Neural progenitor cell (in vitro differentiated cells): ENCODE data around the gene UBB. TPM values are rescaled to one million over a fixed set of nuclear protein-coding genes. Genes with fewer than 3 reads are reported as not detected.
A peak's percentile ranks its signal among the peaks of the same experiment; 100 is the strongest.

Experiments used
- DNase-seq: peaks from one replicate; pipeline ENCODE4 v3.0.0-alpha.2; 2016; ENCODE audit warnings: low spot score
- H2AFZ ChIP-seq: fragments of 200-600 bp; sonication (generic); replicated peaks from 2 replicates; pipeline ENCODE4 v1.6.1; 2016; ENCODE audit warnings: antibody characterized with exemption
- H3F3A ChIP-seq: fragments of 200-600 bp; sonication (generic); 2 replicates; pipeline ENCODE4 v1.6.1; 2016; ENCODE audit warnings: antibody characterized with exemption, low read depth
- H3K27ac ChIP-seq: fragments of 200-600 bp; sonication (generic); 2 replicates; pipeline ENCODE4 v1.5.1; 2016; ENCODE audit warnings: mild to moderate bottlenecking
- H3K27me3 ChIP-seq: fragments of 200-600 bp; sonication (generic); 2 replicates; pipeline ENCODE4 v1.6.1; 2016; ENCODE audit warnings: mild to moderate bottlenecking, moderate library complexity
- H3K36me3 ChIP-seq: fragments of 200-600 bp; sonication (generic); 2 replicates; pipeline ENCODE4 v1.5.1; 2016
- H3K4me1 ChIP-seq: fragments of 200-600 bp; sonication (generic); 2 replicates; pipeline ENCODE4 v1.6.1; 2016; ENCODE audit warnings: mixed run types
- H3K4me2 ChIP-seq: fragments of 200-600 bp; sonication (generic); 2 replicates; pipeline ENCODE4 v1.6.1; 2016
- H3K4me3 ChIP-seq: fragments of 200-600 bp; sonication (generic); 2 replicates; pipeline ENCODE4 v1.5.1; 2016
- H3K79me2 ChIP-seq: fragments of 200-600 bp; sonication (generic); 2 replicates; pipeline ENCODE4 v1.6.1; 2016; ENCODE audit warnings: low read depth
- H3K9ac ChIP-seq: fragments of 200-600 bp; sonication (generic); 2 replicates; pipeline ENCODE4 v1.6.1; 2016
- H3K9me3 ChIP-seq: fragments of 200-600 bp; sonication (generic); 2 replicates; pipeline ENCODE4 v1.5.1; 2016; ENCODE audit warnings: low read depth
- H4K20me1 ChIP-seq: fragments of 200-600 bp; sonication (generic); 2 replicates; pipeline ENCODE4 v1.6.1; 2016; ENCODE audit warnings: low read depth
- H3K27ac Mint-ChIP-seq: 3 replicates; pipeline ENCODE4 v1.8.0; 2021; ENCODE audit warnings: mixed read lengths
- H3K27me3 Mint-ChIP-seq: 2 replicates; pipeline ENCODE4 v1.8.0; 2022; ENCODE audit warnings: low read depth, mild to moderate bottlenecking, inconsistent platforms, moderate library complexity, mixed read lengths; ENCODE audit not compliant: insufficient read depth
- H3K36me3 Mint-ChIP-seq: 3 replicates; pipeline ENCODE4 v1.8.0; 2021; ENCODE audit warnings: mixed read lengths
- H3K4me1 Mint-ChIP-seq: 3 replicates; pipeline ENCODE4 v1.8.0; 2021; ENCODE audit warnings: mixed read lengths
- H3K4me3 Mint-ChIP-seq: 3 replicates; pipeline ENCODE4 v1.8.0; 2021; ENCODE audit warnings: mild to moderate bottlenecking, moderate library complexity, mixed read lengths
- H3K9me3 Mint-ChIP-seq: 3 replicates; pipeline ENCODE4 v1.8.0; 2020; ENCODE audit warnings: mixed read lengths
- CTCF ChIP-seq: fragments of 200-600 bp; sonication (generic); IDR thresholded peaks from 2 replicates; pipeline ENCODE4 v1.5.1; 2017; ENCODE audit warnings: antibody characterized with exemption, mild to moderate bottlenecking
- EZH2 ChIP-seq: fragments of 200-600 bp; sonication (generic); IDR thresholded peaks from 2 replicates; pipeline ENCODE4 v1.6.1; 2017; ENCODE audit warnings: antibody characterized with exemption, mild to moderate bottlenecking, moderate library complexity
- EZH2phosphoT487 ChIP-seq: fragments of 200-600 bp; sonication (generic); IDR thresholded peaks from 2 replicates; pipeline ENCODE4 v1.6.1; 2017; ENCODE audit warnings: antibody characterized with exemption
- total RNA-seq: library from RNA; depleted of rRNA; stranded (reverse); fragments of >200 nt; gene quantifications from 2 replicates; pipeline ENCODE4 v1.2.3, GENCODE V29; 2015; ENCODE audit warnings: low replicate concordance

Gene UBB
- total RNA-seq, 1 donor from 2014 or later = 1,249 TPM

- peaks cover 50% of the 10 kb centered on the region for H3K79me2 ChIP-seq
- H3K4me2 ChIP-seq = peak overlapping the region; percentile 88
- peaks cover 35% of the 10 kb centered on the region for H4K20me1 ChIP-seq
- DNase-seq = peak; percentile 85
- peaks cover 6% of the 10 kb centered on the region for H3K4me1 ChIP-seq
- H3K27me3 ChIP-seq = peaks cover 8% of the 10 kb centered on the region
- Mint-ChIP-seq H3K36me3 (peaks cover 11% of the 10 kb centered on the region), H3K4me3 (peak overlapping the region; percentile 97), H3K9me3 (no peaks in the 10 kb centered on the region), H3K27me3 (peaks cover 3% of the 10 kb centered on the region), H3K4me1 (peaks cover 13% of the 10 kb centered on the region), H3K27ac (peak overlapping the region; percentile 96)
- peak overlapping the region; percentile 46 for H3K27ac ChIP-seq
- H3F3A ChIP-seq = peaks cover 24% of the 10 kb centered on the region
- peak overlapping the region; percentile 63 for H3K9ac ChIP-seq
- TF ChIP-seq EZH2phosphoT487 (no peak), CTCF (no peak), EZH2 (no peak)
- peaks cover 2% of the 10 kb centered on the region for H3K36me3 ChIP-seq
- H2AFZ ChIP-seq = peak overlapping the region; percentile 43
- no peaks in the 10 kb centered on the region for H3K9me3 ChIP-seq
- peak overlapping the region; percentile 61 for H3K4me3 ChIP-seq
Measured at GRCh38 chr17:16352667-16353316, 28.1 kb upstream of the UBB start.

GRCh38 chr17:16353317-16354174 is 27.3 kb upstream of the UBB start, which contains the start of gene CENPV:
CENPV (minus strand) TSS chr17:16353469; CDS start chr17:16353436, 33 bp downstream.
- Histone ChIP-seq H3K79me2 (peaks cover 46% of the 10 kb centered on the region), H3K36me3 (no peaks in the 10 kb centered on the region), H3K4me1 (peaks cover 6% of the 10 kb centered on the region), H4K20me1 (peaks cover 35% of the 10 kb centered on the region), H3K27me3 (peaks cover 8% of the 10 kb centered on the region), H3K9me3 (no peaks in the 10 kb centered on the region), H3K27ac (peak within 1 kb of the TSS; percentile 46), H3F3A (peaks cover 24% of the 10 kb centered on the region), H3K4me2 (peak within 1 kb of the TSS; percentile 88), H2AFZ (peak within 1 kb of the TSS; percentile 97), H3K9ac (peak within 1 kb of the TSS; percentile 63), H3K4me3 (peak within 1 kb of the TSS; percentile 61)
- peak within 1 kb of the TSS; percentile 96 for H3K27ac Mint-ChIP-seq
- H3K4me3 Mint-ChIP-seq = peak within 1 kb of the TSS; percentile 97
- peaks cover 11% of the 10 kb centered on the region for H3K36me3 Mint-ChIP-seq
- peaks cover 13% of the 10 kb centered on the region for H3K4me1 Mint-ChIP-seq
- peak; percentile 89 for DNase-seq
- no peaks in the 10 kb centered on the region for H3K9me3 Mint-ChIP-seq
- peaks cover 7% of the 10 kb centered on the region for H3K27me3 Mint-ChIP-seq
- TF ChIP-seq CTCF (peak; percentile 15), EZH2phosphoT487 (no peak), EZH2 (no peak)

- no peak overlapping the region for H3K4me3 ChIP-seq
- Mint-ChIP-seq H3K27me3 (peaks cover 7% of the 10 kb centered on the region), H3K9me3 (no peaks in the 10 kb centered on the region), H3K27ac (no peak overlapping the region), H3K36me3 (peaks cover 5% of the 10 kb centered on the region), H3K4me1 (peaks cover 13% of the 10 kb centered on the region), H3K4me3 (peak overlapping the region; percentile 74)
- no peak overlapping the region for H3K4me2 ChIP-seq
- H3K36me3 ChIP-seq = no peaks in the 10 kb centered on the region
- no peak overlapping the region for H3K27ac ChIP-seq
- H3F3A ChIP-seq = peaks cover 21% of the 10 kb centered on the region
- peaks cover 8% of the 10 kb centered on the region for H3K27me3 ChIP-seq
- peaks cover 25% of the 10 kb centered on the region for H4K20me1 ChIP-seq
- no peak overlapping the region for H2AFZ ChIP-seq
- H3K79me2 ChIP-seq = peaks cover 36% of the 10 kb centered on the region
- TF ChIP-seq EZH2phosphoT487 = no peak
- no peak for TF ChIP-seq EZH2
- TF ChIP-seq CTCF = no peak
- no peak overlapping the region for H3K9ac ChIP-seq
- H3K4me1 ChIP-seq = peaks cover 6% of the 10 kb centered on the region
- no peak for DNase-seq
- no peaks in the 10 kb centered on the region for H3K9me3 ChIP-seq
Measured at GRCh38 chr17:16354585-16354984, 26.3 kb upstream of the UBB start.
